ENCODE results near the gene PYGB.

The PYGB gene

DNA sequence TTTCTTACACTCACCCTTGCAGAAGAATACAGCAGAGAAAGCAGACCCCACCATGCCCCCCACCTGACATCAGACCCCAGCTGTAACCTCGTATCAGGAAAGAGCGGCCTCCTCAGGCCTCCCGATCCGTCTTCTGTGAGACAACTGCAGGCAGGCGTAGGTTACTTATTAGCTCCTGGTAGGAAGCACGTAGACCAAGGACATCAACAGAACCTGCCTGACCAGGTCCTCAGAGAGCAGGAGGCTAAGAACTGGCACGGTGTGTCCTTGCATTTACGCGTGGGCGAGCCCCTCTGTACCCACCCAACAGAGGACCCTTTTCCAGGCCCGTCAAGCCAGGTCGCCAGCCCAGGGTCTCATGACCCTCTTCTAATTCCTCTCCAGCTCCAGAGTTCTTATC is 91.7 kb downstream of the PYGB start:
- DNase-seq: no peak

- DNase-seq: no peak
These were observed 92.5 kb downstream of the PYGB start for GRCh38 chr20:25340380-25340779.

GRCh38 chr20:25341716-25342680 is 94.1 kb downstream of the PYGB start:
- no peak for DNase-seq

DNA sequence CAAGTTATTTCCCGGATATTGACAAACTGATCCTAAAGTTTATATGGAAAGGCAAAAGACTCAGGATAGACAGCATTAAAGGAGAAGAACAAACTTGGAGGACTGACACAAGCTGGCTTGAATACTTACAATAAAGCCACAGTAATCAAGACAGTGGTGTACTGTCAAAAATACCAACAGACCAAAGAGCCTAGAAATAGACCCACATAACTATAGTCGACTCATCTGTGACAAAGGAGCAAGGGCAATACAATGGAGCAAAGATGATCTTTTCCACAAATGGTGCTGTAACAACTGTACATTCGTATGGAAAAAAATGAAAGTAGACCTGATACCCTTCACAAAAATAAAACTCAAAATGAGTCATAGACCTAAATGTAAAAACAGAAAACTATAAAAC is 96.7 kb downstream of the PYGB start:
- no peak for DNase-seq

DNA sequence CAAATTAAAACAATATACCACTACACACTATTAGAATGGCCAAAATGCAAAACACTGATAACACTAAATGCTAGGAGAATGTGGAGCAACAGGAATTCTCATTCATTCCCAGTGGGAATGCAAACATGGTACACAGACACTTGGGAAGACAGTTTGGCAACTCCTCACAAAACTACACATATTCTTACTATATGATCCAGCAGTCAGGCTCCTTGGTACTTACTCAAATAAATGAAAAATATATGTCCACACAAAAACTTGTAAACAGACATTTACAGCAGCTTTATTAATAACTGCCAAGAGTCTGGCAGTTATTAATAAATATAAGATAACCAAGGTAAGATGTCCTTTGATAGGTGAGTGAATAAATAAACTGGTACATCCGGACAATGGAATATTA is 97.8 kb downstream of the PYGB start:
- DNase-seq: no peak

- no peak for DNase-seq
These were observed 98.5 kb downstream of the PYGB start for GRCh38 chr20:25346349-25346748.

Data from activated gamma-delta T cell (primary cell).